ENCODE measurements around the gene RTP2.

Gene RTP2

DNA sequence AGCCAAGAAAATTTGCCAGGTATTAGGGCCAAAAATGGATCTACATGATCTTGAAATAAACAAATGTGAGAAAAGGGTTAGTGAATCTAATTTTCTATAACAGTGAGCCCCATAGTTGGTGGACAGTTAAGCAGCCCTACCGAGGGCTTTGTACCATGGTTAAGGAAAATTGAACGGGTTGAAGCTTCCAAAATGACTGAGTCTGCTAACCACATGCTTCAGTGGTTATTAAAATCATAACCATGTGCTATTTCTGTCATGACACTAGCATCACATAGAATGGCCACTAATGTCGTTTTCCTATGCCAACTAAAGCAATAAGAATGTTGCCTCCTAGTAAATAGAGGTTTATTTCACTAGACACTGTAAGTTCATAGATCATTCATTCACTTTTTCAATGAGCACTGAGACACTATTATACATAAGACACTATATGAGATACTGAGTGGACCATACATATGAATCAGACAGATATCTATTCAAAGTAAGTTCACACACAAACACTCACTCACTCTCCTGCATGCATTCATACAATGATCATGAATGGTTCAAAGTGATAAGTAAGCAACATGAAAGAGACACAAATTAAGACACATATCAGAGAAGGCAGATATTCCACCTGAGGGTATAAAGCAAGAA lies 36.5 kb downstream of the RTP2 start:
- no peak for DNase-seq

DNA sequence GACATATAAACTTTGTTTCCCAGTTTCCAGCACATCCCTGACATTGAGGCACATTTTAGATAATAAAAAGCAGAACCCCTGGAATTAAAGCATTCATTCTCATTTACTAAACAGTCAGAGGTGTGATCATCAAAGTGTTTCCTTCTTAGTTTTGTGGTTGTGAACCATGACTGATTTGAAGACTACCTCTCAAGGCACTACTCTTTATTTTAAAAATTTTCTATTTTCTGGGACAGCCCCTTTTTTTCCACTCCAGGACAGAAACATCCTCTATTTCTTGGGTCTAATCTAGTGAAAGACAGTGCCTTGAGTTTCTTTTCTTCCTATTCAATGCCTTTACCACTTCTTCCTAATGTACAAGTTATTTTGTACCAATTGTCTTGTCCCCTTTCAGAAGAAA lies 37.3 kb downstream of the RTP2 start:
- DNase-seq = no peak

DNA sequence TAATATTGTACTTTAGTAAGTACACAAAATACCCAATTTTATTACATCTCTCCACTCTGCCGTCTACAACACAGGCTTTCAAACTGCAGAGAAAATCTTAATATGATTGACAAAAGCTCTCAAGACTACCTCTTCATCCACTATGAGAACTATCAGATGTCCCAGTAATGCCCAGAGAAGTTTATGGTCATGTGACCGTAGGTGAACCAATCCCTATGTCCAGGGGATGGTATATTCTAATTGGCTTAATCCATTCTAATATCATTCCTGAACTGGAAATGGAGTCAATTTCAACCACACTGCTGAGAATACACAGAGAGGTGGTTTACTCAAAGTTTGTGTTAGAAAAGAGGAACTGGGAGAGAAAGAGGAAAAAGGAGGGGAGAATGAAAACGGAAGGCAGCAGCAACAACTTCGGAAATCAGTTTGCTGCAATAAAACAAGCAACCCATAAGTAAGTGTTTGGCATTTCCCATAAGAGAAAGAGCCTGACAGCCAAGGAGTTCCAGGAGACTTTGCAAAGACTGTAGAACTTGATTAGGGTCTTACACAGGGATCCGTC lies 39.4 kb downstream of the RTP2 start:
- no peak for DNase-seq

DNA sequence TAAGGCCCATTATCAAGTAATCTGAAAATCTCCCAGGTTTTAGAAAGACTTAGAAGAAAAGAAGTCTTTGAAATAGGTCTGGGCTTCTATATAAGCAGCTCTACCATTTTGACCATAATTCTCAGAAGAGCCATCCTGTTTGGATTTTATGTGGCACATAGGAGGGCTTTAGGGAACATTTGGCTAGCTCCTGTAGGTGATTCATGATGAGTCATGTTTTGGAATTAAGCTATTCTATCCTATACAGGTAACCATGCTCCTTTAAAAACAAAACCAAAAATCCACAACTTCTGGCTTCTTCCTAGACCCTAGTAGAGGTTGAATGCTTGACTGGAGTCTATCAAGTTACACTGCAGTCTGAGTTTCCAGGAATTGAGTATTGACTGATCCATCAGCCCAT lies 41.1 kb downstream of the RTP2 start:
- no peak for DNase-seq

DNA sequence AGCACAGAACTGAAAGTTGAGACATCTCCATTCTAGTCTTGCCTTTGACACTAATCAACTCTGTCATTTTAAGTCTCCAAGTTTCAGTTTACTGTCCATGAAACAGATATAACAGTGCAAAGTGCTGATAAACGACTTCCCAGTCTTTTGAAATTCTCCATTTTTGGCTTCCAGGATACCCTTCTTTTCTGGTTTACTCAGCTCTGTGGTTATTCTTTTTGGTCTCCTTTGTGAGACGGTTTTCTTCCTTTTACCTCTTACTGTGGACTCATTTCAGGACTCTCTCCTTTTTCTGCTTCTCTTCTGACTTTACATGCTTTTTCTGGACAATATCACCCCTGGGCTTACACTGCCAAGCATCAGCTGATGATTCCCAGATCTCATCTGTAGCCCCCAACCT lies 51.1 kb downstream of the RTP2 start:
- DNase-seq = no peak
